Endometrial microvascular endothelial cells (primary cell): Measurements from ENCODE around the gene TBXA2R. TPM values are rescaled to one million over a fixed set of nuclear protein-coding genes. Genes with fewer than 3 reads are reported as not detected.

Source experiments
- in situ Hi-C: cut with HindIII; loops from 2 replicates; pipeline ENCODE4 v1.10.0; 2017; ENCODE audit warnings: low sequenced_read_pairs, low pct_unique_long_range_greater_than_20kb; ENCODE audit errors: inconsistent ontology term
- total RNA-seq: library from RNA; depleted of rRNA; stranded (reverse); fragments of >200 nt; gene quantifications from one replicate; pipeline ENCODE4 v1.2.3, GENCODE V29; 2015; ENCODE audit errors: inconsistent ontology term

Gene TBXA2R
- total RNA-seq, 1 donor from 2014 or later, result 4.2 TPM

- in situ Hi-C loops, result no loop called here
Measured at GRCh38 chr19:3622224-3622623, 15.5 kb upstream of the TBXA2R start.

DNA sequence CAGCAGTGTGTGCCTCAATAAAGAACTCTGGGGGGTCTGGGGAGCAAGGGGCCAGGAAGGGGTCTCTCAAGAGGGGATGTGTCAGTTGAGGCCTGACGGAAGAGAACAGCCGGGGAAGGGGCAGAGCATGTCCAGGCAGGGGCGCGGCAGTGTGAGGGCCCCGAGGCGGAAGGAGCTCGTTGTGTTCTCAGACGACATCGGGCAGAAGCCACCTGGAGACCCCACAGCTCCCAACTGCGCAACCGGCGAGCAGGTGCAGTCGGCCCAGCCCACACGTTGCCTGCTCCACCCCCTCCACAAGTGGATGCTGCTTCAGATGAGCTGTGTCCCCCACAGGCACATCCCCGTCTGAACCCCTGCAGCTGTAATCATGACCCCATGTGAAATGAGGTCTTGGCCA is 15.0 kb upstream of the TBXA2R start:
- in situ Hi-C loops, result no loop called here

DNA sequence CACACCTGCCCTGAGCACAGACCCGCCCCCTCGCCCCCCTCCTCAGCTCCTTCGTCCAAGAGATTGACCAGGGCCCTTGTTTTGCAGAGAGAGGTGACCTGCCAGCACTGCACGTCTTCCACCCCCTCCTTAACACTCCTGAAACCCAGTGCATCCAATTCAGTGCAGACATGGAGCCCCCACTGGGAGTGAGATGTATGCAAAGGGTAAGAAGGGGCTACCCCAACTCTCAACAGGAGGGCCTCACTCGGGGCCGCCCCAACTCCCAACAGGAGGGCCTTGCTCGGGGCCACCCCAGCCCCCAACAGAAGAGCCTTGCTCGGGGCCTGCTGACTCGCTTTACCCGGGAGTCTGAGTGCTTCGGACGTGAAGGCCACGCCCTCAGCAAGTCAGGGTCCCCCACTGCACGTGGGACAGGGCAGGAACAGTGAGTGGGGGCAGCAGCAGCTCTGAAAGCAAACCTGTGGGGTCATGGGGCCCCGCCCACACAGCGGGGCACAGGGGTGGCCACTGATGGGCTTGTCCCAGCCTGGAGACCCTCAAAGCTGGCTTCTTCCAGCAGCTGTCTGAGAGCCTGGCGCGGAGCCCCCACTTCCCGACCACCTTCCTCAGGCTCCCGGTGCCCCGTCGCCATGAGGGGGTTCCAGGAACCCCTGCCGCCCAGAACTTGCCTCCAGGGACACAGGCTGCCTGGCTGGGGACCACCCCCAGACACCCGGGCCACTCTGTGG is 14.3 kb upstream of the TBXA2R start:
- in situ Hi-C loops, result no loop called here

- in situ Hi-C loops, result no loop called here
Measured at GRCh38 chr19:3620145-3620816, 13.6 kb upstream of the TBXA2R start.

GRCh38 chr19:3619631-3620012 is 12.9 kb upstream of the TBXA2R start:
- in situ Hi-C loops, result no loop called here

DNA sequence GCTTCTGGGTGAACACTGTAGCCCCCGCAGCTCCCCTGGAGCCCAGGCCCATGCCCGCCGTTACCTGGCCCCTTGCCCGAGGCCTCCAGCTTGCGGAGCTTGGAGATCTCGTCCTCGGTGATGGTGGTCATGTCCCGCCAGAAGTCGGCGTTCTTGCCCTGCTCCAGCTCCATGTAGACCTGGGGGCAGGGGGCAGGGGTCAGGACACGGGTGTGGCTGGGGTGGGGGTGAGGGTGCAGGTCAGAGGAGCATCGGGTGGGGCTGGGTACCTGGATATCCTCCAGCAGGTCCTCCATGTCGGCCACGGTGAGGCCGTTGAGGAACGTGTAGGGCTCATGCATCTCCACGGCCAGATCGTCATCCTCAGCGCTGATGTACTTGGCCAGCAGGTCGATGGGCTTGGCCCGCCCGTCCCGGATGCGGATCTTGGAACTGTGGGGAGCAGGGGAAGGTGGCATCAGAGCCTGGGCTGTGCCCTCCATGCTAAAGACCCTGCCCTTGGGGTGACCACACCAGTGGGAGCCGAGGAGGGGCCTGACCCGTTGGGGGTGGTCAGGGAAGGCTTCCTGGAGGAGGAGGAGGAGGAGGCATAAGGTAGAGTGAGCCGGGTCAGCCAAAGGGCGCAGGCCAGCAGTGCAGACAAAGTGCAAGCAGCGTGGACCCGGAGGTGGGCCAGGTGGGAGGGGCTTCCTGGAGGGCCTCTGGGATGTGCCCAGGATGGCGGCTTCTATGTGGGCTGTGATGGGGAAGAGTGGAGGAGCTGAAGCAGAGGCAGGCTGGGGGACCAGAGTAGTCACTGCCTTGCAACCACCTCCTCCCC is 12.3 kb upstream of the TBXA2R start:
- in situ Hi-C loops, result no loop called here

DNA sequence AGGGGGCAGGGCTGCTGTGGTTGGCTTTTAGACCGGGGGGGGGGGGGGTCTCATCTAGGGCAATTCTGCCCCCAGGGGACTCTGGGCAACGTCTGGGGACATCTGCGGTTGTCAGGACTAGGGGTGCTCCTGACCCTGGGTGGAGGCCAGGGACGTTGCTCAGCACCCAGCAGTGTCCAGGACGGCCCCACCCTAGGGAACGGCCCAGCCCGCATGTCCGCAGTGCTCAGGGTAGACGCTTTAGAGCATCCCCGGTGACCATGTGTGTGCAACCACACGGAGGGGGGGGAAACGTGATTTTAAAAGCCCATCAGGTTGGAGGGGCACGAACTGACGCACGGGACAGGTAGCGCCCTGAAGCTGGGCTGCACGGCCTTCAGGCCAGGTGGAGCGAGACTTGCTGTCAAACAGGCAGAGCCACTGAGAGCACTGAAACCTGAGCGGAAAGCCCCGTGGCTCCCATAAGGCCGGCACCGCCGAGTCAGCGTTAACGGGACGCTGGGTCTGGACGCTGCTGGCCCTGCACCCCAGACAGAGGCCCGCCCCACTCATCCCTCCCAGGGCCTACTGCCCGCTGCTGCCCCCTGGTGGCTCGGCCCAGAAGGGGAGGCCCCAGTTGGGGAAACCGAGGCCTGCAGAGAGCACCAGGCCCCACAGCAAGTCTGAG is 11.6 kb upstream of the TBXA2R start:
- in situ Hi-C loops, result no loop called here

- in situ Hi-C loops, result no loop called here
Measured at GRCh38 chr19:3617463-3617862, 10.8 kb upstream of the TBXA2R start.

DNA sequence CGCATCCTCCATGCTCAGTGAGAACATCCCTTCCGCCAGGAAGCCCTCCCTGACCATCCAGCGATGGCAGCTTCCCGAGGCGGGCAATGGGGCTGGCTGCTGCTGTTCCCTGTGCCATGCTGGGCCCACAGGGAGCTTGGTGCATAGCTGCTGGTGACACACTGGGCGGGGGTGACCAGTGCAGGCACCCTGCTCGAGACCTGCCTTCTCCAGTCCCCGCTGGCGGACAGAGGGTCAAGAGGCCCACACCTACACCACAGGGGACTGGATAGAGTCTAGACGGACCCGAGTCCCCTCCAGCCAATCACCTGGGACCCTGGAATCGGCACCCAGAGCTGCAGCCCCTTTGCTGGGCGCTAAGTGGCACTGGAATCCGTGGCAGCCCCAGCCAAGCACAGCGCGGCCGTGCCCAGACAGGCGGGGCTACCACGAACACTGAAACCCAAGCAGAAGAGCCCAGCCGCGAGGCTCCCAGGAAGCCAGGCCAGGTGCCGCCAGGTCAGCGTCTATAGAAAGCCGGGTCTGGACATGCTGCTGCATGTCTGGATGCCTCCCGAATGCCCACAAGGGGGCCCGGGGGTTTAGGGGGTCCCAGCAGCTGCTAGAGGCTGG is 9.0 kb upstream of the TBXA2R start:
- in situ Hi-C loops, result no loop called here

DNA sequence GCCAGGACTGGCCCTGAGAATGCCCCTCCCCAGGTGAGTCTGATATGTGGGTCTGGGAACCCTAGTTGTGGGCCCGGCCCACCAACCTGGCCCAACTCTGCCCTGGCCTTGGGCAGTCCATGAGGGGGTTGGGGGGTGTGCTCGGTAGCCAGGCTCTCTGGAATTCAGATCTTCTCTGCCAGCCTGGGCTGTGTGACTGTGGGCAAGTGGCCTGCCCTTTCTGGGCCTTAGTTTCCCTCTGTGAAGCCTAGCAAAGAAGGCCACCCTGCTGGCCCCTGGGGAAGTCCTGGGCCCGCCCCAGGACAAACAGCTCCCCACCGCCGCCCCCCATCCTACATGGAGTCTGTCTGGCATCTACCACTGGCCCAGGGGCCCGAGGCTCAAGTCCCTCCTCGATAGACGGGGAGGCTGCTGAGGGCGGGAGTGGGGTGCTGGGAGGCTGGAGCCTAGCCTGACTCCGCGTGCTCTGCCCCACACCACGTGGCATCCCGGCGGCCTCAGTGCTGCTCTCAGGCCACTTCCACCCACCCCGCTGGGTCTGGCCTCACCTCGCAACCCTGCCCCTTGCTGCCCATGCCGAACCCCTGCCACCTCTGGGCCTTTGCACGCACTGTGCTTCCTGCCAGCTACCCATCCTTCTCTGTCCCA is 8.3 kb upstream of the TBXA2R start:
- in situ Hi-C loops, result no loop called here

- in situ Hi-C loops, result no loop called here
Measured at GRCh38 chr19:3613818-3614661, 7.4 kb upstream of the TBXA2R start.

DNA sequence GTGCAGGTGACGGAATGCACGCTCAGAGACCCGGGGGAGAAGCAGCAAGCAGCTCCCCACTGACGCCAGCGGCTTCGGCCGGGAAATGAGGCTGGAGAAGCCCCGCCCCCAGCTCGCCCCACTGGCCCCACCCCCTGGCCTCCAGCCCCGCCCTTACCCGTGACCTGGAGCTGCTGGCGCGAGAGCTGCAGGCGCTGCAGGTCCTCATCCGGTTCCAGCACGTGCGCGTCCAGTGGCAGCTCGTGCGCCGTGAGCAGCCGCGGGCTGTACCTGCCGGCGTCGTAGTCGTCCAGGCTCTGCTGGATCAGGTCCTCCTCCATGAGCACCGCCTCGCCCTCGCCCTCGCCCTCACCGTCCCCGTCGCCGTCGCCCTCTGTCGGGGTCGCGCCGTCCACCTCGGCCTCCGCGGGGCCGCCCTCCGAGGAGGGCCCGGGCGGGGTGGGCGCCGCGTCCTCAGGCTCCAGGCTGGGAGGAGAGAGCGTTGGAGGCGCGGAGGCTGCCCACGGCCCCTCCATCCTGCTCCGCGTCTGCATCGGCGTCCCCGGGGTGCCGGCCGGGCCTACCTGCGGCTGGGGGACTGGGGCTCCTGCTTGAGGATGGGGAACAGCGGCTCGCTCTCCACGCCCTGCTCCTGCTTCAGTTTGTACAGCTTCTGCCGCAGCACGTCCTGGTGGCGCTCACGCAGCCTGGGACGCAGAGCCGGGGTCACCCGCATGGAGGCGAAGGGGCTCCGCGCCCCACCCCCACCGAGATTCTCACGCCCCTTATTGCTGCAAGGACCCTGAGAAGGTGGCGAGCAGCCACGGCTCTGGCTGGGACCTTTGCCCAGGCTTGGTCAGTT is 6.4 kb upstream of the TBXA2R start:
- in situ Hi-C loops, result no loop called here

DNA sequence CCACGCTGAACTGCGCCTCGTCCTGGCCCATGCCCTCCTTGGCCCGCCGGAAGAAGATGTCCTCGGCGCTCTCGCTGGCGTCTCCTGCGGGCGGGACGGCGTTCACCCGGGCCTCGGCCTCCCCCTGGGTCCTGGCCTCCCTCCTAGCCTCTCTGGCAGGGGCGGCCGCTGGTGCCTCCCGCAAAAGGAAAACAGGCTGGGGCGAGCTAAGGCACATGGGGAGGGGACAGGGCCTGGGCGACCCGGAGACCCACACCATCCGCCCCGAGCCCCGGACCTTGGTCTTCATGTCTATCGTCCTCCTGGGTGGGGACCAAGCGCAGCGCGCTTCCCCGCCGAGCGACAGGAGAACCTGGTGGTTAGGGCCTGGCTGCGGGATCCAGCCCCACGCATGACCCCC is 5.7 kb upstream of the TBXA2R start:
- in situ Hi-C loops, result no loop called here

- in situ Hi-C loops, result no loop called here
Measured at GRCh38 chr19:3611841-3612240, 5.2 kb upstream of the TBXA2R start.

DNA sequence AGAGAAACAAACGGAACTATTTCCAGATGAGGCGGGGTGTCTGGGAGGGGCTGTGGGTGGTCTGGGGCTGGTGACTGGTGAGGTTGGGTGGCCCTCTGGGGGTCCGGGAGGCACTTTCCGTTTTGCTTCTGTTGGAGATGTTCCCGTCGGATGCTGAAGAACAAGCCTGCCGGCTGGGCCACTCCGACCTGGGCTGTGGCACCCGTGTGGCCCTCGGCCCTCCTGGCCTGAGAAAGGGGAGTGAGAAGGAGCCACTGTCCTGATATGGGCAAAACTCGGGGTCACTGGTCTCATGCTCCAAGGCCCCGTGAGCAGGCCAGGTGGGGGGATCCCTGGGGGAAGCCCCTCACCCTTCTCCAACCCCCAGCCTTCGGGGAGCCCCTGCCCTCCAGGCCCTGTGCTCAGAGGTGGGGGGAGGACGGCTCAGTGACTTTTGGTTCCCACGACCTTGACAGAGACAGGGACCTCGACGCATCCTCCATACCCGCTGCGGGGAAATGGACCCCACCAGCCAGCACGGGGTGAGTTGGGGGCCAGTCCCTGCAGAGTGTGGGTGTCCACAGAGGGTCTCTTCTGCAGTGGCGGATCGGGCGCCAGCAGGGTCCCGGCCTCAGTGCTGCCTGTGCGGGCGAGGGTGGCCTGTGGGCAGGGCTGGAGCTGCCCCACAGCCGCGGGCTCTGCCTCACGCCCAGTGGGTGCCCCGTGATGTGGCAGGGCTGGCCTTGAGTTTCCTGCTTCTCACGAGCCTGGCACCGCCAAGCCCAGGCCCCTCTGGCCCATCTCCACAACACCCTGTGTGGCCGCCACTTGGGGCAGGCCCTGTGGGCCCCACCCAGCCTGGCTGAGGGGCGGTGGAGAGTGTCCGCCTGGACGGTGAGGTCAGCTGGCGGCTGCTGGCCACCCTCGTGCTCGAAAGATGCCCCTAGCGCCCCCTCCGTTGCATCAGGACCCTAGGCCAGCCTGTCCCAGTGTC is 4.4 kb upstream of the TBXA2R start:
- in situ Hi-C loops, result no loop called here
